Measurements from ENCODE around the gene CAP1. TPM values are rescaled to one million over a fixed set of nuclear protein-coding genes. Genes with fewer than 3 reads are reported as not detected.

The CAP1 gene
- polyA plus RNA-seq, 2 of the 4 experiments (the other 2 are of a cell fraction): 267 to 274 TPM

- no peak overlapping the region for H3K27ac ChIP-seq
- CTCF ChIA-PET: interaction anchor here (0.9 kb wide), 1 partner anchor 23 kb away, joined by 4 read pairs; no protein-coding TSS in a partner anchor
These were observed 44.5 kb upstream of the CAP1 start for GRCh38 chr1:39995973-39996393.

GRCh38 chr1:39996396-39997004 is 44.0 kb upstream of the CAP1 start:
- FAIRE-seq (no peak), ATAC-seq (no peak; a peak in 1 of 6 replicates), DNase-seq (ENCODE audit: low read depth in 1 of 2, low spot score in 1 of 2) (no peak)
- Histone ChIP-seq H3K4me3 (no peak overlapping the region), H3K4me2 (no peak overlapping the region), H3K27ac (no peak overlapping the region), H3K9me3 (no peaks in the 10 kb centered on the region), H3K4me1 (no peaks in the 10 kb centered on the region)
- ChIA-PET POLR2A (no interaction called here), CTCF (interaction anchor here (0.6 kb wide), 1 partner anchor 77 kb away, joined by 3 read pairs; no protein-coding TSS in a partner anchor)
- no peak for TF ChIP-seq GATA3 (IDR thresholded peaks at IDR 0.05; ENCODE audit: borderline replicate concordance)
- no peak for TF ChIP-seq MAZ (IDR thresholded peaks at IDR 0.05; ENCODE audit: borderline replicate concordance, low read depth, low read length)
- TF ChIP-seq JUN (IDR thresholded peaks at IDR 0.05): no peak
- no peak for TF ChIP-seq TFCP2L1 (CRISPR knock-in tag; IDR thresholded peaks at IDR 0.05)
- TF ChIP-seq CEBPB (IDR thresholded peaks at IDR 0.05): no peak

More at GRCh38 chr1:39995973-39996393, 44.5 kb upstream of the CAP1 start:
- Histone ChIP-seq H3K9me3 (no peaks in the 10 kb centered on the region), H3K4me3 (no peak overlapping the region), H3K4me2 (no peak overlapping the region), H3K4me1 (no peaks in the 10 kb centered on the region)
- 0 out of 6 replicates have a peak, but pooled peaks of 1 of the 2 experiments have one; percentile 47 for ATAC-seq
- no peak for DNase-seq (ENCODE audit: low read depth in 1 of 2, low spot score in 1 of 2)
- no peak for FAIRE-seq
- TF ChIP-seq SREBF2 (IDR thresholded peaks at IDR 0.05): no peak
- TF ChIP-seq HMGXB4 (CRISPR knock-in tag; IDR thresholded peaks at IDR 0.05; ENCODE audit: borderline replicate concordance): no peak
- POLR2A ChIA-PET: no interaction called here
- 100% methylated on average over 1 of the region's 1 CpG for WGBS (ENCODE audit: missing lambda C conversion rate)

- no peak for FAIRE-seq
- no peak for ATAC-seq
- ChIA-PET POLR2A (no interaction called here), CTCF (interaction anchor here (0.9 kb wide), 1 partner anchor 28 kb away, joined by 3 read pairs; no protein-coding TSS in a partner anchor)
- no peak for DNase-seq (ENCODE audit: low read depth in 1 of 2, low spot score in 1 of 2)
- TF ChIP-seq RCOR1 (IDR thresholded peaks at IDR 0.05; ENCODE audit: low read depth, low read length): no peak
- no peak for TF ChIP-seq HMGXB4 (CRISPR knock-in tag; IDR thresholded peaks at IDR 0.05; ENCODE audit: borderline replicate concordance)
- no peak for TF ChIP-seq TP53 (CRISPR knock-in tag; IDR thresholded peaks at IDR 0.05)
- TF ChIP-seq MAX (IDR thresholded peaks at IDR 0.05): no peak
- H3K9me3 ChIP-seq: no peaks in the 10 kb centered on the region
- no peak overlapping the region for H3K4me2 ChIP-seq
- WGBS (ENCODE audit: missing lambda C conversion rate): 78% methylated on average over 2 of the region's 2 CpGs
- H3K4me3 ChIP-seq: no peak overlapping the region
- no peak overlapping the region for H3K27ac ChIP-seq
- no peaks in the 10 kb centered on the region for H3K4me1 ChIP-seq
These were observed 39.1 kb upstream of the CAP1 start for GRCh38 chr1:40001456-40001855.

- CTCF ChIA-PET: interaction anchor here (0.6 to 2.2 kb wide), 4 partner anchors 14 to 1001 kb away, joined by 3 to 8 read pairs (median 3); partner anchors contain the start of gene MYCL
- no peak for FAIRE-seq
These were observed 37.1 kb upstream of the CAP1 start for GRCh38 chr1:40003156-40004093.

More at GRCh38 chr1:40003156-40004093, 37.1 kb upstream of the CAP1 start:
- no peak overlapping the region for H3K4me2 ChIP-seq
- no peak overlapping the region for H3K27ac ChIP-seq
- no peak overlapping the region for H3K4me3 ChIP-seq
- H3K9me3 ChIP-seq: no peaks in the 10 kb centered on the region
- H3K4me1 ChIP-seq: no peaks in the 10 kb centered on the region
- no peak for ATAC-seq
- TF ChIP-seq POLR2A (IDR thresholded peaks at IDR 0.05; ENCODE audit: low read length) (no peak), KDM1A (IDR thresholded peaks at IDR 0.05; ENCODE audit: low read depth) (no peak), RAD21 (conservative IDR thresholded peaks at IDR 0.05 in 1 of 2, IDR thresholded peaks at IDR 0.05 in 1 of 2) (no peak), ATOH8 (CRISPR knock-in tag; IDR thresholded peaks at IDR 0.05; ENCODE audit: low read depth) (no peak), CTCF (IDR thresholded peaks at IDR 0.05) (no peak), HMGXB4 (CRISPR knock-in tag; IDR thresholded peaks at IDR 0.05; ENCODE audit: borderline replicate concordance) (no peak), EHMT2 (IDR thresholded peaks at IDR 0.05; ENCODE audit: low read depth) (no peak), USF2 (IDR thresholded peaks at IDR 0.05) (no peak)
- DNase-seq (ENCODE audit: low read depth in 1 of 2, low spot score in 1 of 2): no peak
- POLR2A ChIA-PET: no interaction called here
- 51% methylated on average over 10 of the region's 10 CpGs for WGBS (ENCODE audit: missing lambda C conversion rate)
